CD4-positive, alpha-beta T cell treated with Interleukin-1 beta for 1 hour (primary cell): Measurements from ENCODE around the gene FNIP1.
A peak's percentile ranks its signal among the peaks of the same experiment; 100 is the strongest.
"Not testable (repeated sequence)": the region's sequence is repeated elsewhere in the genome, so short reads cannot be mapped to it uniquely, and the experiment has no call there.

Experiments
- DNase-seq, 2 donors: peaks; one replicate each; pipeline ENCODE4 v3.0.0-alpha.2; 2020 to 2022

Gene FNIP1

DNA sequence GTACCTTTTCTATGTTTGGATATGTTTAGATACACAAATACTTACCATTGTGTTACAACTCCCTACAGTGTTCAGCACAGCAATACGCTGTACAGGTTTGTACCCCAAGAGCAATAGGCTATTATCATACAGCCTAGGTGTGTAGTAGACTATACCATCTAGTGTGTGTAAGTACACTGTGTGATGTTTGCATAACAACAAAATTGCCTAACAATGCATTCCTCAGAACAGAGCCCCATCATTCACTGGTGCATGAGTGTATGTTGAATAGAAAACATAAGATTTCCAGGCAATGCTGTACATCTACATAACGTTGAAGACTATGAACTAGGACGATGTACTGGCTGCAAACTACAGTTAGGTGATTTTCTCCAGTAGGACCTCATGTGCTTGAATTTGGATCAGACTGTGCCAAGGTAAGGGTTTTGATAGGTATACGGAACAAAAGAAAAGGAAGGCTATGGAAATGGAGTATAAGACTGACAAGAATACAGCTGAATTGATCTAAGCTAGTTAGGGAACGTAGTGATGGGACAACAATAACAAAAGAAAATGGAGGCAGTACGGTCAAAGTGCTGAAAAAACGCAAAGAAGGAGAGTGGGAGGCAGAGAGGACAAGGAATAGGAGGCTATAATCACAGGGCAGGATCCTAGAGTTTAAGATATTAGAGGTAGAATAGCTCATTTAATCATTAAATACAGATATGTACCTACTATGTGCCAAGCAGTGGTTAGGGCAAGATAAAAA is 46.9 kb downstream of the FNIP1 start:
- DNase-seq, result no peak

DNA sequence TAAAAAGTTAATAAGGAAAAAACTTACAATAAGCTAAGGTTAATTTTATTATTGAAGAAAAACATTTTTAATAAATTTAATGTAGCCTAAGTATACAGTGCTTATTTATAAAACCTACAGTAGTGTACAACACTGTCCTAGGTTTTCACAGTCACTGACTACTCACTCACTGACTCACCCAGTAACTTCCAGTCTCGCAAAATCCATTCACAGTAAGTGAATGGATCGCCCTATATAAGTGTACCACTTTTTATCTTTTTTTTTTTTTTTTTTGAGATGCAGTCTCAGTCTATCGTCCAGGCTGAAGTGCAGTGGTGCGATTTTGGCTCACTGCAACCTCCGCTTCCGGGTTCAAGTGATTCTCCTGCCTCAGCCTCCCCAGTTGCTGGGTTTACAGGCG is 47.7 kb downstream of the FNIP1 start:
- no peak for DNase-seq

DNA sequence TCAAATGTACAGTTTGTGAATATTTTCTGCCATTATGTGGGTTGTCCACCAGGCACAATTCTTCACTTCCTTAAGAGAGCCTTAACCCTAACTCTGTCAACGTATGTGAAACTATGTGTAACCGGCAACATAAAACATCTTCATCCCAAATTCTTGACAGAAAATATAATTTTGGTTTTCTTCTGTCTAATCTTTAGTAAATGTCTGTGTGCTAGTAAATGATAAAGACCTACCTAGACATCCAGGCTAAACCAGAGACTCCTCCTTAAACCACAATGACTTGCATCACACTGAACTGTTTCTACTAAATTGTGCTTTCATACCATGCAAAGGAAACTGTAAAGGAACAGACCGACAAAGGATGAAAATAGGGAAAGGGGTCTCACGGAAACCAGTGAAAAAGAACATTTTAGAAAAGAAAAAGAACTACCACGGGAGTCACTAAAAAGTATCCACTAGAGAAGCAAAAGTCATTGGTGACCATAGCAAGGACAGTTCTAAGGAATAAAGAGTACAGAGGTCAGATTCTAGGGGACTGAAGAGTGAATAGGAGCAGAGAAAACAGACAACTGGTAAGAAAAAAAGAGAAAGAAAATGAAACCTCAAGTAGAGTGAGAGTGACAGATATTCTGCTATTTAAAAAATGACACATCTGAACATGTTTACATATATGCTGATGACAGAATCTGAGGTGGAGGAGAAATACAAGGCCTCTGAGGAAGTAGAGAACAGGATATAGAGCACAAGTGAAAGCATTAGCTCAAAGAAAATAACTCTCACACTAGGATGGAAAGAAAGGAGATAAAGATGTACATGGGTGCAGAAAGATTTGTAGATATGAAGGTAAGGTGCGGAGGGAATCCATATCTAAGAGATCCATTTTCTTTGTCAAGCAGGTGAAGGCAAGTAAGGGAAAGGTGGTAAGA is 49.4 kb downstream of the FNIP1 start:
- no peak for DNase-seq

DNA sequence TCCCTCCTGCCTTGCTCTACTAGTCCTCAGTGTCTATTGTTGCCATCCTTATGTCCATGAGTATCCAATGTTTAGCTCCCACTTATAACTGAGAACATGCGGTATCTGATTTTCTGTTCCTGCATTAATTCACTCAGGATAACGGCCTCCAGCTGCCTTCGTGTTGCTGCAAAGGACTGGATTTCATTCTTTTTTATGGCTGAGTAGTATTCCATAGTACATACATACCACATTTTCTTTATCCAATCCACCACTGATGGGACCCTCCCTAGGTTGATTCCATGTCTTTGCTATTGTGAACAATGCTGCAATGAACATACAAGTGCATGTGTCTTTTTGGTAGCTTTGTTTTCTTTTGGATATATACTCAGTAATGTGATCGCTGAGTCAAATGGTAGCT is 50.4 kb downstream of the FNIP1 start:
- DNase-seq, result no peak

DNA sequence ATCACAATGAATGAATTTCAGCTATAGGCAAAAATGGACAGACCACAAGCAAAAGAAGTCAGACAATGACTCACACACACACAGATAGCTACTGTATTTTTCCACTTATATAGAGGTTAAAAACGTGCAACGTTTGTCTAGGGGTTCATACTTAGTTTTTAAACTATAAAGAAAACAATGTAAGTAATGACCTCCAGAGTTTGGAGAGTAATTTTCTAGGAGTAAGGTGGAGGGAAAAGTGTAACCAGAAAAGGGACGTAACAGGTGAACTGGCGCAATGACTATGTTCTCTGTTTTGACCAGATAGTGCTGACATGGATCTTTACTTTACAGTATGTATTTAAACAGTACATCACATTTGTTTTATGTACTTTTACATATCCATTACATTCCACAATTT is 51.1 kb downstream of the FNIP1 start:
- no peak for DNase-seq

DNA sequence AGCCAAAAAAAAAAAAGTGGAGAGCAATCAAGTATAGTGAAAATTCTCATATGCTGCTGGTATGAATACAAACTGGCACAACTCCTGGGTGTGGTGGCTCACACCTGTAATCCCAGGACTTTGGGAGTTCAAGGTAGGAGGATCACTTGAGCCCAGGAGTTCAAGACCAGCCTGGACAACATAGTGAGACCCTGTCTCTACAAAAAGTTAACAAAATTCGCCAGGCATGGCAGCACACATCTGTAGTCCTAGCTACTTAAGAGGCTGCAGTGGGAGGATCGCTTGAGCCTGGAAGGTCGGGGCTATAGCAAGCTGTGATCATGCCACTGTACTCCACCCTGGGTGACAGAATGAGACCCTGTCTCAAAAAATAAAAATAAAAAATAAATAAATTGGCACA is 51.7 kb downstream of the FNIP1 start:
- DNase-seq, result no peak

DNA sequence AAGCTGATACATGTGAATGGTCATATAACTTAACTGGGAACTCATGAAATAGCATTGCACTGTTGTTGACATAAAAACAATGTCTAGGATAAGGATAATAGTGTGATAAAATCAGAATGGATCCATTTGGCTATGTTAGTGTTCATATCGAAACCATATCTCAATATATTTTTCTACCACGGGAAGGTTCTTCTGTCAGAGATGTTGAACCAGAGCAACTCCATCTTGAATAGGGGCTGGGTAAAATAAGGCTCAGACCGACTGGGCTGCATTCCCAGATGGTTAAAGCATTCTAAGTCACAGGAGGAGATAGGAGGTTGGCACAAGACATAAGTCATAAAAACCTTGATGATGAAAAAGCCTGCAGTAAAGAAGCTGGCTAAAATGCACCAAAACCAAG is 56.3 kb downstream of the FNIP1 start:
- no peak for DNase-seq

DNA sequence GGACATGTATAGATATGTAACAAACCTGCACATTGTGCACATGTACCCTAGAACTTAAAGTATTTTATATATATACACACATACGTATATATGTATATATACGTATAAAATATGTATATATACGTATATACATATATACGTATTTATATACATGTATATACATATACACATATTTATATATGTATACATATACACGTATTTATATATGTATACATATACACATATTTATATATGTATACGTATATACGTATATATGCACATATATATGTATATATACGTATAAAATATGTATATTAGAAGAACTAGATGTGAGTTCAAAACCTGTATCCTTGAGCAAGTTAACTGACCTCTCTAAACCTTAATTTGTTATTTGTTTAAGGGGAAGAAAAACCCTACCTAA is 61.4 kb downstream of the FNIP1 start:
- DNase-seq, result no peak

DNA sequence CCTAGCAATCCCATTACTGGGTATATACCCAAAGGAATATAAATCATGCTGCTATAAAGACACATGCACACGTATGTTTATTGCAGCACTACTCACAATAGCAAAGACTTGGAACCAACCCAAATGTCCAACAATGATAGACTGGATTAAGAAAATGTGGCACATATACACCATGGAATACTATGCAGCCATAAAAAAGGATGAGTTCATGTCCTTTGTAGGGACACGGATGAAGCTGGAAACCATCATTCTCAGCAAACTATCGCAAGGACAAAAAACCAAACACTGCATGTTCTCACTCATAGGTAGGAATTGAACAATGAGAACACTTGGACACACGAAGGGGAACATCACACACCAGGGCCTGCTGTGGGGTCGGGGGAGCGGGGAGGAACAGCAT is 61.9 kb downstream of the FNIP1 start:
- DNase-seq, result not testable (repeated sequence)

DNA sequence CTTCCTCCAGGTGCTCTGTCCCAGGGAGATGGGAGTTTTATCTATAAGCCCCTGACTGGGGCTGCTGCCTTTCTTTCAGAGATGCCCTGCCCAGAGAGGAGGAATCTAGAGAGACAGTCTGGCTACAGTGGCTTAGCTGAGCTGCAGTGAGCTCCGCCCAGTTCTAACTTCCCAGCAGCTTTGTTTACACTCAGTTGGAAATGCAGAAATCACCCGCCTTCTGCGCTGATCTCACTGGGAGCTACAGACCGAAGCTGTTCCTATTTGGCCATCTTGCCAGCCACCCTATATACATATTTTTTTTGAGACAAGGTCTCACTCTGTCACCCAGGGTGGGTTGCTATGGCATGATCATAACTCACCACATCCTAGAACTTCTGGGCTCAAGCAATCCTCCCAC is 67.5 kb downstream of the FNIP1 start:
- DNase-seq, result not testable (repeated sequence)

DNA sequence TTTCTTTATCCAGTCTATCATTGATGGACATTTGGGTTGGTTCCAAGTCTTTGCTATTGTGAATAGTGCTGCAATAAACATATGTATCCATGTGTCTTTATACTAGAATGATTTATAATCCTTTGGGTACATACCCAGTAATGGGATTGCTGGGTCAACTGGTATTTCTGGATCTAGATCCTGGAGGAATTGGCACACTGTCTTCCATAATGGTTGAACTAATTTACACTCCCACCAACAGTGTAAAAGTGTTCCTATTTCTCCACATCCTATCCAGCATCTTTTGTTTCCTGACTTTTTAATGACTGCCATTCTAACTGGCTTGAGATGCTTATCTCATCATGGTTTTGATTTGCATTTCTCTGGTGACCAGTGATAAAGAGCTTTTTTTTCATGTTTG is 72.7 kb downstream of the FNIP1 start:
- not testable (repeated sequence) for DNase-seq

DNA sequence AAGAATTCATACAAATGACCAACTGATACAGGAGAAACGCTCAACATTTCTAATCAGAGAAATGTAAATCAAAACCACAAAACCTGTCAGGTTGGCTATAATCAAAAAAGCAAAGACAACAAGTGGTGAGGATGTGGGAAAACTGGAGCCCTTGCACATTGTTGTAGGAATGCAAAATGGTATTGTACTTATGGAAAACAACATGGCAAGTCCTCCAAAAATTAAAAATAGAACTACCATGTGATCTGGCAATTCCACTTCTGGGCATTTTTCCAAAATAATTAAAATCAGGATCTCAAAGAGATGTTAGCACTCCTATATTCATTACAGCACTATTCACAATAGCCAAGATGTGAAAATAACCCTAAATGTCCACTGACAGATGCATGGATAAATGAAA is 76.1 kb downstream of the FNIP1 start:
- no peak for DNase-seq

DNA sequence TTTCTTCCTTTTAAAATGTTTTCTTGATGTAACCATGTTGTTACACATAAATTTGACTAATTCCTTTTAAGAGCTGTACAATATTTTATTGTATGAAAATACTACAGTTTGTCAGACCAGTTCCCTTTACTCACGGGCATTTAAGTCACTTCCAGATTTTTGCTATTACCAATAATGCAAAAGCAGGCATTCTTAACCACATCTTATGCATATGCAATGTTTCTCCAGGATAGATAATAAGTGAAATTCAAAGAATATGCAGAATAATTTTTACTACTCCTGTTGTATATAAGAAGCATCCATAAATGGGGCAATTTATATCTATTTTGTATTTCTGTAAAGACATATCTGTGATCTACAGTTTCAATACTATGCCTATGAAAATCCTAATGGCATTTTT is 77.3 kb downstream of the FNIP1 start:
- no peak for DNase-seq

DNA sequence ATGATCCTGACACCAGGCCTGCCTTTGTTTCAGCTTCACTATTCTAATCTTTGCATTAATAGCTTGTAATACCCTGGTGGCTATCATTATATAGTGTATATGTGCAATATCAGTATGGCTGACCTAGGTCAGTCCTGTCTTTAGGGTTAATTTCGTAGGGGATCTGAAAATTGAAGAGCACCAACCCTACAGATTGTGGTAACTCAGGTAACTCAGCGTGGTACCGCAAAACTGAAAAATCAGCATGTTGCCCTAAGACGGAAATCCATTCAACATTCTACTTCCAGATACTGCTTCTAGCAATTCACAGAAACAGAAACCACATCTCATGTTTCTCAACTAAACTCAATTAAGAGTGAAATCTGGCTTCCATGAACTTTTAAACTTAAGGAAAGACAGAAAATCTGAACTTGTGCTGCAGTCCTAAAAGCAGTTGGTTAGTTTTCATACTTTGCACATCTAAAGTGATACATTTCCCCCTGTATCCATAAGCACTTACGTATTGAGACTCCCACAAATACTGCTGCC is 78.3 kb downstream of the FNIP1 start:
- no peak for DNase-seq

DNA sequence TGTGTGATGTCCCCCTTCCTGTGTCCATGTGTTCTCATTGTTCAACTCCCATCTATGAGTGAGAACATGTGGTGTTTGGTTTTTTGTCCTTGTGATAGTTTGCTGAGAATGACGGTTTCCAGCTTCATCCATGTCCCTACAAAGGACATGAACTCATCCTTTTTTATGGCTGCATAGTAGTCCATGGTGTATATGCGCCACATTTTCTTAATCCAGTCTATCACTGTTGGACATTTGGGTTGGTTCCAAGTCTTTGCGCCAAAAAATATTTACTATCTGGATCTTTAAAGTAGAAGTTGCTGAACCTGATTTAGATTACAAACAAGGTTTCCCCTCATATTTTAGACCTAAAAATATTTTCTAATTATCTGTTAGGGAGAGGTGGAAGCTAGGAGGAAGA is 79.7 kb downstream of the FNIP1 start:
- not testable (repeated sequence) for DNase-seq

DNA sequence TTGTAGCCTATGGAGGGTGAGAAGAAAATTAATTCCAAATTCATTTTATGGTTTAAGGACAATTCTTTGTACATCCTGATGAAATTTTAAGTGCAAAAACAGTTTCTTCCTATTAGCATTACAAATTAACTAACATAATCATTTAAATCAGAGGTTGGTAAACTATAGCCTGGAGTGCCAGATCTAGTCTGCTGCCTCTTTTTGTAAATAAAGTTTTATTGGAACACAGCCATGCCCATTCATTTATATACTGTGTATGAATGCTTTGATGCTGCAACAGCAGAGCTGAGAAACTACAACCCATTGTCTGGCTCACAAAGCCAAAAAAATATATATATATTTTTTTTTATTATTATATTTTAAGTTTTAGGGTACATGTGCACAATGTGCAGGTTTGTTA is 80.2 kb downstream of the FNIP1 start:
- DNase-seq, result no peak

DNA sequence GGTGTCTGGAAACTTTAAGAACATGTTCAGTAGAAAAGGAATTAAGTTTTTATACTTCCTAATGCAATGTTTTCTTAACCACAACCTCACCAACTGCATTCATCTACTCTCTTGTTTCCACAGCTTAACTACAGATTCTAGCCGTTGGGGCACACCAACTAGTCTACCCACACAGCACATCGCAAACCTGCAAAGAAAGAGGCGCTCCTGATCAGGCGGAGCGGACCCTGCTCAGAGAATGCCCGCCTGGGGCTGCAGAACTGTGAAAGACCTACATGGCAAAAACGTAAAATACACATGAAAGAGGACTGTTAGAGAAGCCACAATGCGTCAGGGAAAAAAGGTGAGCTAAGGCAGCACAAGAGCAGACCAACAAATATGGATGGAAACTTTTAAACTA is 86.4 kb downstream of the FNIP1 start:
- no peak for DNase-seq

DNA sequence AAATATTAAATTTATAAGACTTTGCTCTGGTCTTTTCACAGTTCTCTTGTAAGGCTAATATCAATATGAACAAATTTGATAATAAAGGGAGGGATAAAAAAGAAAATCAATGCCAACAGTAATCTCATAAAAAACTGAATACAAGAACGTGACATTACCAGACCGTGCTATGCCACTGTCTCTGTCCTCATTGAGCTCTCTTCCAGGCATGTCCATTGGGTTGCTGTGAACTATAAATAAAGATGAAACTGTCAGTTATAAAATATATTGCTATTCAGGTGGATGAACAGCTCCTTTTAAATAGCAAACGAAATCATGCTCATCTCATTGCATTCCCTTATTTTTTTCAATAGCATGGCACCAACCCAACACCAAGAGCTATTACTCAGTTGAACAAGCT is 87.8 kb downstream of the FNIP1 start:
- DNase-seq, result no peak

DNA sequence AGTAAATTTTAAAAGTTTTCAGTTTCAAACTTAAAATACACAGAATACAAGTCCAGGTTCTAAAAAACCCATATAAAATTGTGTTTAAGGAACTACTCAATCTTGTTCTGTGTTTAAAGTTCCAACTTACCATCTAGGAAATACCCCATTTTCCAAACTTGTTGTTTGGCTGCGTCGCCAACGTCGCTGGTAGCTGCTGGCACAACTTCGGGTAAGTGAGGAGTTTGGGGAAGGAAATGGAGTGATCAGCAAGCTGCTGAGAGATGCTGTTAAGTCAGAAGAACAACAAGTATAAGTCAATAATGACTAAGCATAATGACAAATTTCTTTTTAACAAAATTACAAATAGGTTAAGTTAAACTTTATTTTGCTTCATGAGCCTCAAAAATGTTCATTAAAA is 90.5 kb downstream of the FNIP1 start:
- peak in 1 of 2 donors; percentile 7 for DNase-seq

DNA sequence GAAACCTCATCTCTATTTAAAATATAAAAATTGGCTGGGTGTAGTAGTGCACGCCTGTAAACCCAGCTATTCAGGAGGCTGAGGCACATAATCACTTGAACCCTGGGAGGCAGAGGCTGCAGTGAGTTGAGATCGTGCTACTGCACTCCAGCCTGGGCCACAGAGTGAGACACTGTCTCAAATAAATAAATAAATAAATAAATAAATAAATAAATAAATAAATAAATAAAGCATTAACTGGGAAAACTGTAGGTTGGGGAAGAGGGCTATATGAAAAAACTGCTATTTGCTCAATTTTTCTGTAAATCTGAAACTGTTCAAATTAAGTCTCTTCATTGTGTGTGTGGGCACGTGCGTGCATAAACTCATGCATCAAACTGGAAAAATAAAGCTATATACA is 101.9 kb downstream of the FNIP1 start:
- no peak for DNase-seq

DNA sequence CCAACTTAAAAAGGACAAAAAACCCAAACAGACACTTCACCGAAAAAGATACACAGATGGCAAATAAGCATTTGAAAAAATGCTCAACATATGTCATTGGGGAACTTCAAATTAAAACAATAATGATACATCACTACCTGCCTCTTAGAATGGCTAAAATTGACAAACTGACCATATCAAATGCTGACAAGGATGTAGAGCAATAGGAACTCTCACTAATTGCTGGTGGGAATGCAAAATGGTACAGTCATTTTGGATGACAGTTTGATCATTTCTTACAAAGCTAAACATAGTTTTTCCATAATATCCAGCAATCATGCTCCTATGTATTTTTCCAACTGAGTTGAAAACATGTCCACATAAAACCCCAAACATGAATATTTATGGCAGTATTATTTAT is 102.9 kb downstream of the FNIP1 start:
- no peak for DNase-seq

DNA sequence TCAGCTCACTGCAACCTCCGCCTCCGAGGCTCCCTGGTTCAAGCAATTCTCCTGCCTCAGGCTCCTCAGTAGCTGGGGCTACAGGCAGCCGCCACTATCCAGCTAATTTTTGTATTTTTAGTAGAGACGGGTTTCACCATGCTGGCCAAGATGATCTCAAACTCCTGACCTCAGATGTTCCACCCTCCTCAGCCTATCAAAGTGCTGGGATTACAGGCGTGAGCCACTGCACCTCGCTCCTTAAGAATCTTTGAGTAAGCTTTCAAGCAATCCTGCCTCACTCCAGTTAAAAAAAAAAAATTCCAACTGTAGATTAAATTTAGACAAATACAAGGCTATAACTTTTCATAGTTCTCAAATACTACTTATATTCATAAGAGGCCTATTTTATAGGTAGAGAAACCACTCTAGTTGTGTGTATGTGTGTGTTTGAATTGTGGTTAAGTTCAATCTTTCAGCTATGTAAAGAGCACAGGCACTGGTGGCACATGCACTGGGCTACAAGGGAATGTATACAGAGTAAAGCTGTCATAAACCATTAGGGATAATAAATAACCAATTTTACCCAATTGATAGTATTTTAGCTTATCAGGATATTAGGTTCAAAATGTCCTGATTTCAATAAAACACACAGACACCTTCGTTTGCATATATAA is 111.2 kb downstream of the FNIP1 start:
- DNase-seq, result no peak

DNA sequence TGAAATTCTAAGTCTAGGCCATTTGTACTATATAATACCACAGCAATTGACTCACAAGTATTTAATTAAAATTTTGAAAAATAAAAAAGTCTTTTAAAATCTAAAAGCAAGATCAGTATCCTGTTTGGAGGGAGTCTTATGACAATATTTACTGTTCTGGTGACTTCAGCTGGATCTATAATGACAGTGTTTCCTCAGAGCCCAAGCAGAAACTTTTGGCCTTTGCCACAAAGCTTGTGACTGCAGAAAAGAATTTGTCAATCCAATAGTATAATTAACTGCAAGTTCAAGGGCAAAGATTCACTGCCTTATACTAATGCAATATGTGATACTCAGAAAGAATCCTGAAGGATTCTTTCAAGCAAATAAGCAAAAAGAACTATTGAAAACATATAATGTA is 112.2 kb downstream of the FNIP1 start:
- no peak for DNase-seq

DNA sequence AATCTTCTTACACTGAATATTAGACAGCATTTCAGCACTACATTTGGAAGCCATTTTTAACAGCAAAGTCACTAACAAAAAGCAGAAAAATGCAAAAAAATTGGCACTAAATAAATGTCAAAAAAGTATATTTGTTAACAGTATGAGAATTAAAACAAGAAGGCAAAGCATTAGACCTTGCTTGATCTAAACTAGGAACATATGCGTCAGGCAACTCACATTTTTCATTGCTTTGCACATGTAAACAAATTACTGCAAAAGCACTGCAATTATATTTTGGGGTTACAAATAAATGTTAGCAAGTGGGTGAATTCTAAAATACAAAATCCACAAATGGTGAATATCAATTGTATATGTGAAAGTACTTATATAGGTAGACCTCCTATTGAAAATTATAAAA is 112.8 kb downstream of the FNIP1 start:
- no peak for DNase-seq
